T47D (cell line): Measurements from ENCODE around the gene SLC25A48.

ENCODE experiments used
- DNase-seq, 2 experiments: peaks; one replicate each; pipeline versions ENCODE4 v3.0.0 to v3.0.0-alpha.2; 2011 to 2012; ENCODE audit warnings: low read depth in 1 of 2, low spot score in 1 of 2
- JUND ChIP-seq: IDR thresholded peaks from 2 replicates; pipeline ENCODE4 v1.6.1; 2012; ENCODE audit warnings: low read depth
- in situ Hi-C: cut with HindIII; loops from 2 replicates; pipeline ENCODE4 v1.10.0; 2016; ENCODE audit warnings: low sequenced_read_pairs, low pct_unique_long_range_greater_than_20kb

The SLC25A48 gene

GRCh38 chr5:135824541-135825041 is 9.9 kb upstream of the SLC25A48 start:
- DNase-seq, result no peak
- in situ Hi-C loops, result loop anchor here (25.0 kb wide), 1 partner anchor 262 kb away; no protein-coding TSS in a partner anchor
- TF ChIP-seq JUND, result no peak

- DNase-seq, result no peak
- in situ Hi-C loops, result loop anchor here (25.0 kb wide), 1 partner anchor 263 kb away; no protein-coding TSS in a partner anchor
These were observed 8.9 kb upstream of the SLC25A48 start for GRCh38 chr5:135825373-135826220.

GRCh38 chr5:135826221-135826525 is 8.3 kb upstream of the SLC25A48 start:
- DNase-seq, result no peak
- in situ Hi-C loops, result loop anchor here (25.0 kb wide), 1 partner anchor 264 kb away; no protein-coding TSS in a partner anchor
- TF ChIP-seq JUND, result no peak

More at GRCh38 chr5:135825373-135826220, 8.9 kb upstream of the SLC25A48 start:
- TF ChIP-seq JUND, result no peak

GRCh38 chr5:135826994-135827671 is 7.3 kb upstream of the SLC25A48 start:
- DNase-seq, result no peak
- in situ Hi-C loops, result loop anchor here (25.0 kb wide), 1 partner anchor 265 kb away; no protein-coding TSS in a partner anchor
- TF ChIP-seq JUND, result no peak

GRCh38 chr5:135827965-135828781 is 6.3 kb upstream of the SLC25A48 start:
- in situ Hi-C loops, result loop anchor here (25.0 kb wide), 1 partner anchor 266 kb away; no protein-coding TSS in a partner anchor
- peak in 1 of 2 experiments; percentile 20 for DNase-seq
- TF ChIP-seq JUND, result no peak

- TF ChIP-seq JUND, result no peak
- in situ Hi-C loops, result loop anchor here (25.0 kb wide), 1 partner anchor 266 kb away; no protein-coding TSS in a partner anchor
- DNase-seq, result no peak
These were observed 5.7 kb upstream of the SLC25A48 start for GRCh38 chr5:135828782-135829127.

- DNase-seq, result no peak
- TF ChIP-seq JUND, result no peak
- in situ Hi-C loops, result loop anchor here (25.0 kb wide), 1 partner anchor 267 kb away; no protein-coding TSS in a partner anchor
These were observed 5.3 kb upstream of the SLC25A48 start for GRCh38 chr5:135829179-135829578.

GRCh38 chr5:135829681-135830383 is 4.6 kb upstream of the SLC25A48 start:
- DNase-seq, result peak; percentile 72 to 82
- TF ChIP-seq JUND, result no peak
- in situ Hi-C loops, result loop anchor here (25.0 kb wide), 1 partner anchor 268 kb away; no protein-coding TSS in a partner anchor

GRCh38 chr5:135830384-135830700 is 4.1 kb upstream of the SLC25A48 start:
- in situ Hi-C loops, result loop anchor here (25.0 kb wide), 1 partner anchor 268 kb away; no protein-coding TSS in a partner anchor
- no peak for DNase-seq
- TF ChIP-seq JUND, result no peak

- in situ Hi-C loops, result loop anchor here (25.0 kb wide), 1 partner anchor 269 kb away; no protein-coding TSS in a partner anchor
- no peak for TF ChIP-seq JUND
- DNase-seq, result no peak
These were observed 3.6 kb upstream of the SLC25A48 start for GRCh38 chr5:135830876-135831275.

GRCh38 chr5:135831439-135831838 is 3.0 kb upstream of the SLC25A48 start:
- no peak for DNase-seq
- TF ChIP-seq JUND, result no peak
- in situ Hi-C loops, result loop anchor here (25.0 kb wide), 1 partner anchor 269 kb away; no protein-coding TSS in a partner anchor
